Measurements from ENCODE around the gene TCAF2. TPM values are rescaled to one million over a fixed set of nuclear protein-coding genes. Genes with fewer than 3 reads are reported as not detected.

The TCAF2 gene
- polyA plus RNA-seq, 1 donor, result 22.4 TPM

Other genes with a start within 250 kb of the TCAF2 start
- gene ZYX, start 239.6 kb upstream of the TCAF2 start, polyA plus RNA-seq (ENCODE audit: insufficient read length), result 259 TPM
- 5.8 TPM for gene EPHA1, start 212.1 kb upstream of the TCAF2 start, polyA plus RNA-seq (ENCODE audit: insufficient read length)
- not detected for gene TAS2R60, start 177.5 kb upstream of the TCAF2 start, polyA plus RNA-seq (ENCODE audit: insufficient read length)
- not detected for gene TAS2R41, start 143.1 kb upstream of the TCAF2 start, polyA plus RNA-seq (ENCODE audit: insufficient read length)
- not detected for gene CTAGE15, start 49.2 kb upstream of the TCAF2 start, polyA plus RNA-seq (ENCODE audit: insufficient read length)
- gene CTAGE6, start 136.7 kb downstream of the TCAF2 start, polyA plus RNA-seq (ENCODE audit: insufficient read length), result not detected